ENCODE measurements around the gene INSR.

Gene INSR

GRCh38 chr19:7200736-7201135, 93.5 kb downstream of the INSR start:
- Histone ChIP-seq H3K9me3 (no peaks in the 10 kb centered on the region), H3K4me1 (ENCODE audit: control insufficient read depth in 1 of 2, insufficient read depth in 1 of 2, low read depth in 1 of 2, low read length in 1 of 2) (peaks cover 16 to 19% of the 10 kb centered on the region in 2 experiments), H3K27me3 (peaks cover 10% of the 10 kb centered on the region), H3K36me3 (no peaks in the 10 kb centered on the region), H3K4me3 (ENCODE audit: low read depth in 1 of 2, low read length in 1 of 2) (no peak overlapping the region), H3K27ac (no peak overlapping the region)
- no peak for TF ChIP-seq CTCF (IDR thresholded peaks at IDR 0.05)

- no peak for TF ChIP-seq CTCF (IDR thresholded peaks at IDR 0.05)
- no peaks in the 10 kb centered on the region for H3K36me3 ChIP-seq
- H3K27ac ChIP-seq: no peak overlapping the region
- peaks cover 10% of the 10 kb centered on the region for H3K27me3 ChIP-seq
- H3K4me3 ChIP-seq (ENCODE audit: low read depth in 1 of 2, low read length in 1 of 2): no peak overlapping the region
- H3K9me3 ChIP-seq: no peaks in the 10 kb centered on the region
- H3K4me1 ChIP-seq (ENCODE audit: control insufficient read depth in 1 of 2, insufficient read depth in 1 of 2, low read depth in 1 of 2, low read length in 1 of 2): peaks cover 16 to 19% of the 10 kb centered on the region in 2 experiments
Observed at GRCh38 chr19:7199613-7200533, 94.3 kb downstream of the INSR start.

- H3K9me3 ChIP-seq: no peaks in the 10 kb centered on the region
- peaks cover 16 to 19% of the 10 kb centered on the region in 2 experiments for H3K4me1 ChIP-seq (ENCODE audit: control insufficient read depth in 1 of 2, insufficient read depth in 1 of 2, low read depth in 1 of 2, low read length in 1 of 2)
- H3K4me3 ChIP-seq (ENCODE audit: low read depth in 1 of 2, low read length in 1 of 2): peak overlapping the region; percentile 70 to 80
- TF ChIP-seq CTCF (IDR thresholded peaks at IDR 0.05): peak; percentile 35
- no peaks in the 10 kb centered on the region for H3K36me3 ChIP-seq
- H3K27me3 ChIP-seq: peaks cover 10% of the 10 kb centered on the region
- peak overlapping the region; percentile 41 for H3K27ac ChIP-seq
Observed at GRCh38 chr19:7197760-7198696, 96.2 kb downstream of the INSR start.

- H3K27ac ChIP-seq: peak overlapping the region; percentile 46
- H3K9me3 ChIP-seq: no peaks in the 10 kb centered on the region
- peaks cover 20 to 22% of the 10 kb centered on the region in 2 experiments for H3K4me1 ChIP-seq (ENCODE audit: control insufficient read depth in 1 of 2, insufficient read depth in 1 of 2, low read depth in 1 of 2, low read length in 1 of 2)
- H3K36me3 ChIP-seq: no peaks in the 10 kb centered on the region
- no peak for TF ChIP-seq CTCF (IDR thresholded peaks at IDR 0.05)
- H3K4me3 ChIP-seq (ENCODE audit: low read depth in 1 of 2, low read length in 1 of 2): peak overlapping the region; percentile 70 to 80
- H3K27me3 ChIP-seq: peaks cover 10% of the 10 kb centered on the region
Observed at GRCh38 chr19:7197119-7197759, 97.0 kb downstream of the INSR start.

GRCh38 chr19:7196763-7197118, 97.5 kb downstream of the INSR start:
- Histone ChIP-seq H3K4me1 (ENCODE audit: control insufficient read depth in 1 of 2, insufficient read depth in 1 of 2, low read depth in 1 of 2, low read length in 1 of 2) (peaks cover 24 to 26% of the 10 kb centered on the region in 2 experiments), H3K27ac (peak overlapping the region; percentile 46), H3K36me3 (no peaks in the 10 kb centered on the region), H3K27me3 (peaks cover 10% of the 10 kb centered on the region), H3K4me3 (ENCODE audit: low read depth in 1 of 2, low read length in 1 of 2) (peak overlapping the region; percentile 70 to 80), H3K9me3 (no peaks in the 10 kb centered on the region)
- TF ChIP-seq CTCF (IDR thresholded peaks at IDR 0.05): no peak
